Measurements from ENCODE around the gene OSTF1.

- TF ChIP-seq POLR2A (IDR thresholded peaks at IDR 0.05; ENCODE audit: low read depth, low read length): no peak
- no peak for TF ChIP-seq CTCF (IDR thresholded peaks at IDR 0.05; ENCODE audit: extremely low read depth in 1 of 2, insufficient read depth in 1 of 2, low read depth in 1 of 2, low read length in 2 of 2)
- no peak for TF ChIP-seq EZH2 (IDR thresholded peaks at IDR 0.05; ENCODE audit: borderline replicate concordance, low read depth, low read length, severe bottlenecking)
Measured at GRCh38 chr9:75083188-75083970, 4.9 kb upstream of the OSTF1 start.
